Suprapubic skin (tissue), 4 donors: ENCODE data around the gene SH3PXD2B. TPM values are rescaled to one million over a fixed set of nuclear protein-coding genes. Genes with fewer than 3 reads are reported as not detected.
"Not testable (repeated sequence)": the region's sequence is repeated elsewhere in the genome, so short reads cannot be mapped to it uniquely, and the experiment has no call there.

Experiments used
- DNase-seq, 2 donors: peaks; one replicate each; pipeline ENCODE4 v3.0.0-alpha.2; 2019; ENCODE audit warnings: low spot score in 2 of 2
- H3K27ac ChIP-seq: fragments of 200-600 bp; sonication (generic); one replicate; pipeline ENCODE4 v1.5.1; 2019
- H3K27me3 ChIP-seq: fragments of 200-600 bp; sonication (generic); one replicate; pipeline ENCODE4 v1.5.1; 2019
- H3K36me3 ChIP-seq: fragments of 200-600 bp; sonication (generic); one replicate; pipeline ENCODE4 v1.5.1; 2019
- H3K4me1 ChIP-seq: fragments of 200-600 bp; sonication (generic); one replicate; pipeline ENCODE4 v1.5.1; 2019
- H3K4me3 ChIP-seq: fragments of 200-600 bp; sonication (generic); one replicate; pipeline ENCODE4 v1.5.1; 2019; ENCODE audit warnings: mild to moderate bottlenecking
- H3K9me3 ChIP-seq: fragments of 200-600 bp; sonication (generic); one replicate; pipeline ENCODE4 v1.5.1; 2019
- CTCF ChIP-seq, 2 donors: fragments of 200-600 bp in 1 of 2; fragments of 450-650 bp in 1 of 2; sonication (generic) in 1 of 2; IDR thresholded peaks; one replicate each; pipeline ENCODE4 v1.5.1; 2016 to 2019; ENCODE audit warnings: antibody characterized with exemption in 2 of 2, mild to moderate bottlenecking in 1 of 2, moderate library complexity in 1 of 2
- EP300 ChIP-seq: sonication (generic); formaldehyde crosslinking; IDR thresholded peaks from one replicate; pipeline ENCODE4 v1.6.1; 2017; ENCODE audit warnings: antibody characterized with exemption
- POLR2A ChIP-seq, 2 donors: fragments of 450-650 bp; IDR thresholded peaks; one replicate each; pipeline ENCODE4 v1.6.1; 2017; ENCODE audit warnings: antibody characterized with exemption in 2 of 2, mild to moderate bottlenecking in 2 of 2, moderate library complexity in 2 of 2
- POLR2AphosphoS5 ChIP-seq, 3 donors: sonication (generic); formaldehyde crosslinking; IDR thresholded peaks; one replicate each; pipeline ENCODE4 v1.6.1; 2017; ENCODE audit warnings: antibody characterized with exemption in 3 of 3
- WGBS: methylation state at CpG from one replicate; pipeline ENCODE4 v1.1.5; 2018; 5-methylcytosine and 5-hydroxymethylcytosine counted together
- total RNA-seq, 4 donors: library from RNA; depleted of rRNA; stranded (reverse); fragments of >200 nt; gene quantifications; one replicate each; pipeline ENCODE4 v1.1.0, GENCODE V29; 2016

The SH3PXD2B gene
- total RNA-seq, 4 donors from 2014 or later, result 29.1 to 42.1 (median 31.3) TPM

GRCh38 chr5:172334196-172334595, 120.1 kb downstream of the SH3PXD2B start:
- WGBS, result 87% methylated on average over 6 of the region's 8 CpGs
- Histone ChIP-seq H3K4me1 (no peaks in the 10 kb centered on the region), H3K27me3 (no peaks in the 10 kb centered on the region), H3K36me3 (peaks cover 37% of the 10 kb centered on the region), H3K27ac (no peak overlapping the region), H3K4me3 (no peak overlapping the region), H3K9me3 (no peaks in the 10 kb centered on the region)
- no peak for DNase-seq
- no peak for TF ChIP-seq CTCF (IDR thresholded peaks at IDR 0.05)
- no peak for TF ChIP-seq POLR2A (IDR thresholded peaks at IDR 0.05)
- TF ChIP-seq EP300, result no peak
- TF ChIP-seq POLR2AphosphoS5 (IDR thresholded peaks at IDR 0.05), result no peak

- peak in 1 of 2 donors; percentile 20 for DNase-seq
- not testable (repeated sequence) for H3K4me1 ChIP-seq, H3K27me3 ChIP-seq, H3K27ac ChIP-seq, H3K9me3 ChIP-seq, H3K4me3 ChIP-seq, H3K36me3 ChIP-seq
- WGBS, result 88% methylated on average over 13 of the region's 13 CpGs
These were observed 127.4 kb downstream of the SH3PXD2B start for GRCh38 chr5:172326901-172327300.

- DNase-seq, result peak; percentile 13 to 45
- H3K27me3 ChIP-seq, result no peaks in the 10 kb centered on the region
- WGBS, result 90% methylated on average over 9 of the region's 9 CpGs
- no peaks in the 10 kb centered on the region for H3K9me3 ChIP-seq
- no peak overlapping the region for H3K4me3 ChIP-seq
- no peak overlapping the region for H3K27ac ChIP-seq
- peaks cover 8% of the 10 kb centered on the region for H3K4me1 ChIP-seq
- no peaks in the 10 kb centered on the region for H3K36me3 ChIP-seq
- TF ChIP-seq POLR2AphosphoS5 (IDR thresholded peaks at IDR 0.05), result no peak
- TF ChIP-seq POLR2A (IDR thresholded peaks at IDR 0.05), result no peak
- no peak for TF ChIP-seq EP300
- no peak for TF ChIP-seq CTCF (IDR thresholded peaks at IDR 0.05)
These were observed 128.9 kb downstream of the SH3PXD2B start for GRCh38 chr5:172325452-172325851.

GRCh38 chr5:172322028-172322965, 132.0 kb downstream of the SH3PXD2B start:
- Histone ChIP-seq H3K27me3 (no peaks in the 10 kb centered on the region), H3K36me3 (no peaks in the 10 kb centered on the region), H3K4me1 (peaks cover 8% of the 10 kb centered on the region), H3K4me3 (no peak overlapping the region), H3K27ac (no peak overlapping the region), H3K9me3 (no peaks in the 10 kb centered on the region)
- 70% methylated on average over 9 of the region's 9 CpGs for WGBS
- DNase-seq, result peak; percentile 47 to 53
- no peak for TF ChIP-seq EP300
- TF ChIP-seq POLR2AphosphoS5 (IDR thresholded peaks at IDR 0.05), result no peak
- TF ChIP-seq POLR2A (IDR thresholded peaks at IDR 0.05), result no peak
- TF ChIP-seq CTCF (IDR thresholded peaks at IDR 0.05), result no peak

- no peaks in the 10 kb centered on the region for H3K9me3 ChIP-seq
- H3K27ac ChIP-seq, result no peak overlapping the region
- TF ChIP-seq CTCF (IDR thresholded peaks at IDR 0.05), result no peak
- TF ChIP-seq EP300, result no peak
- TF ChIP-seq POLR2A (IDR thresholded peaks at IDR 0.05), result no peak
- no peak for TF ChIP-seq POLR2AphosphoS5 (IDR thresholded peaks at IDR 0.05)
- DNase-seq, result peak in 1 of 2 donors; percentile 2
- no peak overlapping the region for H3K4me3 ChIP-seq
- peaks cover 8% of the 10 kb centered on the region for H3K4me1 ChIP-seq
- H3K36me3 ChIP-seq, result no peaks in the 10 kb centered on the region
- H3K27me3 ChIP-seq, result no peaks in the 10 kb centered on the region
These were observed 132.7 kb downstream of the SH3PXD2B start for GRCh38 chr5:172321593-172321992.
